AG04450 (cell line): ENCODE data around the gene SLC26A9. TPM values are rescaled to one million over a fixed set of nuclear protein-coding genes. Genes with fewer than 3 reads are reported as not detected.

ENCODE experiments used
- CTCF ChIA-PET: fragments of 300-600, 350-600 bp; formaldehyde crosslinking; extraction: SDS; loops from one replicate; lab custom pipeline; 2022; ENCODE audit warnings: antibody characterized with exemption, inconsistent platforms; lab: Charles Lee
- POLR2A ChIA-PET: fragments of 350-600 bp; formaldehyde crosslinking; extraction: SDS; loops from one replicate; lab custom pipeline; 2021; ENCODE audit warnings: antibody characterized with exemption, inconsistent platforms; lab: Yijun Ruan, JAX
- DNase-seq: peaks from one replicate; pipeline ENCODE4 v3.0.0-alpha.2; 2011; ENCODE audit warnings: low read depth, low spot score
- H3K27ac ChIP-seq: one replicate; pipeline ENCODE4 v1.5.1; 2012; ENCODE audit warnings: low read depth, low read length, control low read depth
- H3K27me3 ChIP-seq: one replicate; pipeline ENCODE4 v1.6.0; 2012; ENCODE audit warnings: low read length; ENCODE audit not compliant: control insufficient read depth, insufficient read depth
- H3K4me3 ChIP-seq: 2 replicates; pipeline ENCODE4 v1.5.1; 2011; ENCODE audit warnings: mild to moderate bottlenecking, low read depth, low read length, control low read depth
- H3K9me3 ChIP-seq: 2 replicates; pipeline ENCODE4 v1.5.1; 2012; ENCODE audit warnings: low read length; ENCODE audit not compliant: control insufficient read depth, insufficient read depth
- CTCF ChIP-seq: IDR thresholded peaks from 2 replicates; pipeline ENCODE4 v1.5.1; 2011; ENCODE audit warnings: low read depth, low read length, control low read depth, inconsistent platforms
- polyA plus RNA-seq: library from polyadenylated mRNA; depleted of rRNA; stranded (reverse); fragments of >200 nt; gene quantifications from 2 replicates; pipeline ENCODE4 v1.2.3, GENCODE V29; 2011

SLC26A9 gene
- polyA plus RNA-seq, 1 experiment = not detected

- no peak for TF ChIP-seq CTCF
- POLR2A ChIA-PET = no interaction called here
- no peaks in the 10 kb centered on the region for H3K9me3 ChIP-seq
- CTCF ChIA-PET = interaction anchor here (0.6 to 3.1 kb wide), 3 partner anchors 30 to 516 kb away, joined by 3 to 14 read pairs (median 3); no protein-coding TSS in a partner anchor
- no peak for DNase-seq
- H3K27ac ChIP-seq = no peak overlapping the region
- no peak overlapping the region for H3K4me3 ChIP-seq
- H3K27me3 ChIP-seq = peaks cover 49% of the 10 kb centered on the region
Measured at GRCh38 chr1:205947024-205947423, 3.8 kb upstream of the SLC26A9 start.

- ChIA-PET CTCF (interaction anchor here (3.6 kb wide), 1 partner anchor 32 kb away, joined by 22 read pairs; no protein-coding TSS in a partner anchor), POLR2A (no interaction called here)
- H3K27me3 ChIP-seq = peaks cover 54% of the 10 kb centered on the region
- DNase-seq = no peak
- TF ChIP-seq CTCF = no peak
- no peak overlapping the region for H3K4me3 ChIP-seq
- no peak overlapping the region for H3K27ac ChIP-seq
- no peaks in the 10 kb centered on the region for H3K9me3 ChIP-seq
Measured at GRCh38 chr1:205945069-205945468, 1.8 kb upstream of the SLC26A9 start.

GRCh38 chr1:205944525-205944924, 1.3 kb upstream of the SLC26A9 start:
- Histone ChIP-seq H3K27me3 (peaks cover 52% of the 10 kb centered on the region), H3K27ac (no peak overlapping the region), H3K9me3 (no peaks in the 10 kb centered on the region), H3K4me3 (no peak overlapping the region)
- DNase-seq = no peak
- POLR2A ChIA-PET = no interaction called here
- CTCF ChIA-PET = interaction anchor here (3.6 kb wide), 1 partner anchor 33 kb away, joined by 22 read pairs; no protein-coding TSS in a partner anchor
- TF ChIP-seq CTCF = no peak

GRCh38 chr1:205942631-205943159, 561 bp downstream of the SLC26A9 start:
- POLR2A ChIA-PET = no interaction called here
- peaks cover 51% of the 10 kb centered on the region for H3K27me3 ChIP-seq

More at GRCh38 chr1:205942631-205943159, 561 bp downstream of the SLC26A9 start:
- TF ChIP-seq CTCF = no peak
- DNase-seq = no peak
- Histone ChIP-seq H3K4me3 (no peak overlapping the region), H3K27ac (no peak overlapping the region), H3K9me3 (no peaks in the 10 kb centered on the region)
- CTCF ChIA-PET = interaction anchor here (1.5 to 3.6 kb wide), 2 partner anchors 34 to 284 kb away, joined by 4 to 22 read pairs; no protein-coding TSS in a partner anchor
